Glomerular visceral epithelial cell (primary cell): Measurements from ENCODE around the gene NPAS3.

ENCODE experiments used
- DNase-seq: peaks from one replicate; pipeline ENCODE4 v3.0.0-alpha.2; 2016; ENCODE audit errors: extremely low spot score

The NPAS3 gene

GRCh38 chr14:33836203-33836899 lies 897.7 kb downstream of the NPAS3 start:
- no peak for DNase-seq

DNA sequence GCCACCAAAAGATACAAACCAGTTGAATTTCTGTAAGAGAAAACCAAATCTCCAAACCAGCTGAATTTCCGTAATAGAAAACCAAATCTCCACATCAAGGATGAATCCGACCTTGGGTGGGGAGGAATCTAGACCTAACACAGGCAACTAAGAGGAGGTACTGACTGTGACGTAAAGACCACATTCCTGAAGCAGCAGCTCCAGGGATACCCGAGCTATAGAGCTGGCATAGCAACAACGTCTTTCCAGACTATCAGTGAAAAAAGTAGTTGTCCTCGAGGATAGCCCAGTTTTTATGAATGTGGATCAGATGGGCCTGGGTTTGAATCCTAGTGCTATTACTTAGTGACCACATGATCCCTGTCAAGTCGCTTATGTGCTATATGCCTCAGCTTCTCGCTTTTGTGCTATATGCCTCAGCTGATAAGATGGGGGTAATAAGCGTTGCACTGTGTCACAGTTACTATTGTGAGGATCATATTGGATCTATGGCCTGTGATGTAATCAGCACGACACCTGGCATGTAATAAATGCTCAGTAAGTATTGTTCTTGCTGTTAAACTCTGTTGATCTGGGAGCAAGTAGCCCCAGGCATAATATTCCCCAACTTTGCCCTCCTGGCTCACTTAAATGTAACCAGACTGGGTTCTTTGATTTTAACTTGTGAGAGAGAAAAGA lies 898.4 kb downstream of the NPAS3 start:
- DNase-seq, result no peak

- DNase-seq, result no peak
Observed at GRCh38 chr14:33837943-33838683, 899.4 kb downstream of the NPAS3 start.

- peak; percentile 35 for DNase-seq
Observed at GRCh38 chr14:33839193-33840076, 900.8 kb downstream of the NPAS3 start.

DNA sequence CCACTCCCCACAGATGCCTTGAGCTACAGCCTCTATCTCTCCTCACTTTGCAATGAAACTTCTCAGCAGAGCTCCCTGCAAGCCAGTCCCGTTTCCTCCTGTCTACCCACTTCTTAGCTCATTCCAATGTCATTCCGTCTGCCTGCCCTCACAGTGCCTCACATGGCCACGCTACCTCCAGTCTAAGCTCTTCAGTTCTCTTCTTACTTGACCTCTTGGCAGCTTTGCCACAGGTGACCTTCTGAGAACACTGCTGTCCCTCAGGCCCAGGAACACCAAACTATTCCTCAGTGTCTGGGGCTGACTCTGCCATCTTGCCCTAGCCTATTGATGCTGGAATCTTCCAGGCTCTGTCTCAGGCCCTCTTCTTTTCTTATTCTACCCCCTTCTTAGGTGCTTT lies 902.1 kb downstream of the NPAS3 start:
- no peak for DNase-seq

DNA sequence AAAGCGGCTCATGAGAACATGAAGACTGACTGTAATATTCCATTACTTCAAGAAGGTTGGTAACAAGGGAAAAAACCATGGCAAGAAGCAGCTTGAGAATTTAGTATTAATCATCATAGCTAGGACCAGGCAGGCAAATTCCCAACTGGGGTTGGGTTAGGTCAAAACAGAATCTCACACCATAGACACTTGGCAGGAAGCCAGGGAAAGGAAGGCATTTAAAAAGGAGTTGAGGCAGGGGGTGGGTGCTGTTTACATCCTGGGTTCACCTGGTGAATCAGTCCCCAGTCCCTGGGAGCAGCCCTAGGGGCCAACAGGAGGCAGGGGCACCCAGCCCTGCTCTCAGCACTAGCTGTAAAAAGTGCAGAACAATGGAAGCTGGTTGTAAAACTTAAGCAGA lies 903.6 kb downstream of the NPAS3 start:
- no peak for DNase-seq

- no peak for DNase-seq
Observed at GRCh38 chr14:33844118-33844517, 905.4 kb downstream of the NPAS3 start.

DNA sequence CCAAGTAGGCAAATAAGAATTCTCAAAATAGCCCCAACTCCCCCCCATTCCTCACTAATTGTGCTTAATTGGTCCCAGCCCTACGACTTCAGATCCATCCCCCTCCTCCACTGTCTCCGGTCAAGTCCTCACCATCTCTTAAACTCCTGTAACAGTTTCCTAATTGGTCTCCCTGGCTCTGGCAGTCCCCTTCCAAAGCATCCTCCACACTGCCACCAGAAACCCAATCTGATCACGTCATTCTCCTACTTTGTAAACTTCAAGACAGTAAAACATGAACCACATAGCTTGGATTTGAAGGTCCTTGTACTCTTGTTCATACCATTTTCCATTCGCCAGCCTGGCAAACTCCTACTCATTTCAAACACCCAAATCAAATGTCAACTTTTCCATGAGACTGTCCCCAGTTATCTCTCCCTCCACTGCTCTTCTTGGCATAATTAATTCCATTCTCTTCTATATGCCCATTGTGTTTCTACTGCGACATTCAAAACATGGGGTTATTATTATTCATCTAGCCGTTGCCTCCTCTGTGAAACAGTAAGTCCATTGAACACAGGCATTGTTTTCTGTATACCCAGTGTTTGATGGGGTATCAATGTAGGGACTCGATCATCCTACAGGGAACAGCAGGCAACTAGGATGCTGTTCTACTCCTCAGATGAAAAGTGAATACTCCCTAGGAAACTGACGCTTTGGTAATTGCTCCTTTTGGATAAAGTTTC lies 907.6 kb downstream of the NPAS3 start:
- no peak for DNase-seq

DNA sequence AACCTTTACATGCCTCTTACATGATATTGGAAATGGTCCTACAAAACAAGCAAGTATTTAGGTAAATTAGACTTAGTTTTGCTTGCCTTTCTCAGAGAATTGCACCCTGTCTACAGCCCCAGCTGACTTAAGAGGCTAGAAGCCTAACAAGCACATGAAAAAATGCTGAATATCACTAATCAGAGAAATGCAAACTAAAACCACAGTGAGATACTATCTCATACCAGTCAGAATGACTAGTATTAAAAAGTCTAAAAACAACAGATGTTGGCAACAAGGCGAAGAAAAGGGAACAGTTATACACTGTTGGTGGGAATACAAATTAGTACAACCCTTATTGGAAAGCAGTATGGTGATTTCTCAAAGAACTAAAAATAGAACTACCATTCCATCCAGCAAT lies 908.4 kb downstream of the NPAS3 start:
- no peak for DNase-seq

- no peak for DNase-seq
Observed at GRCh38 chr14:33848009-33848408, 909.3 kb downstream of the NPAS3 start.

DNA sequence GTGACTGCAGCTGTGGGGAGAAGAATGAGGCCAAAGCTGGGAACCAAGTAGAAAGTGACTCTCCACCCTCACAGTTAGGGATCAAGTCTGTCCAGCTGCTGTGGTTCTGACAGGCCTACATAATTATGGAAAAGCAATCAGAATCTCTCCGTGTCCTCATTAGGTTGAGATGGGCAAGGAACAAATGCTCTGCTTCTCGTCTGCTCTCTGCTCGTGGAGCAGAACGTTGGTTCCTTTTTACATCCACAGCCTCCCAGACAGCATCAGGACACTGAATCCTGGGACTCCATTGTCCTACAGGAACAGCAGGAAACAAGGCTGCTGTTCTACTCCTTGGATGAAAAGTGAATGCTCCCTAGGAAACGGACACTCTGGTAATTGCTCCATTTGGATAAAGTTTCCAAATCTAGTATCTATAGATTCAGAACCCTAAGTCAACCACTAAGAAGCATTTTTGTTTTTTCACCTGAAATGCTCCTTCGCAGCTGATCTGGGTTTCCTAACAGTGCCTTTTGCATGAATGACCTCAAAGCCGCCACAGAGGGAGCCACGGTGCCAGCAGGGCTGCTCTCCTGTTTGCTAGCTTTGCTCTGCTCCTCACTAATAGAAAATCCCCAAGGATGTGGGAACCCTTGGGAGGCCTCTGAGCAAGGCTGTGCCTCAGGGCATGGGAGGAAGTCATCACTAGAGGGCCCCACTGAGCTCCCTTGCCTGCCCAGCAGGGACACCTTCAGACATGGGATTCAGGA lies 910.2 kb downstream of the NPAS3 start:
- peak; percentile 65 for DNase-seq

GRCh38 chr14:33849455-33849801 lies 910.7 kb downstream of the NPAS3 start:
- no peak for DNase-seq

GRCh38 chr14:33850826-33851225 lies 912.1 kb downstream of the NPAS3 start:
- DNase-seq, result no peak

DNA sequence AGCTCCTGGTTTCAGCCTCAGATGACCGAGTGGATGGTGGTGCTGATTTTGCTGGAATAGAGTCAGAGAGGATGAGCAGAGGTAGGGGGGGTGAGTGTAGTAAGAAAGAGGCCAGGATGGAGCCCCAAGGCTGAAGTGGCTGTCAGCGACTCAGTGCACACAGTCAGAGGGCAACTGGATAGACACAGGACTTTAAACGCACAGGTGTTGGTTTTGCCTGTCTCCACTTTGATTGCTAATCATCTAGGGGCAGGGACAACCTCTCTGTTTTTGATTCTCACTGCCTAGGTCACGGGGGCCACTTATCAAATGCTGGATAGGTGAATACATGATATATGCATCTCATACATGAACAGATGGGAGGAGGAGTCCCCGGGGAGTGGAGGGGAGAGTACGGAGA lies 912.7 kb downstream of the NPAS3 start:
- DNase-seq, result no peak

DNA sequence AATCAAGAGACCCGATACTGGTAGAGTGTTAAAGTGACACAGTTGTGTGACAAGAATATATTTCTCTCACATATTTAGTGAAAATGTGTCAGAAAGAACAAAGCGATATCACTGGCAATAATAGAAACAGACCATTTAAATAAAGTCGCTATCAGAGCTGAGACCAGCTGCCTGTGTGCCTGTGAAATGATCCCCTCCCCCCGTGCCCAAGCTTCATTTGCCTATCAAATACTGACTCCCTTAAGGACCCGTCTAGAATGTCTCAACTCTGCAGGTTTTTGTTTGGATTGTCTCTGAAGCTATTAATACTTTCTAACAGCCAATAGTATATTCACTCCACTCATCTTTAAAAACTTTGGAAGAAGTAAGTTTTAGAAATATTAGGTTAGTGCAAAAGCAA lies 913.3 kb downstream of the NPAS3 start:
- DNase-seq, result no peak
